Measurements from ENCODE around the gene PSMG3. TPM values are rescaled to one million over a fixed set of nuclear protein-coding genes. Genes with fewer than 3 reads are reported as not detected.

Gene PSMG3
- total RNA-seq, 1 donor from 2014 or later = 19.7 TPM

DNA sequence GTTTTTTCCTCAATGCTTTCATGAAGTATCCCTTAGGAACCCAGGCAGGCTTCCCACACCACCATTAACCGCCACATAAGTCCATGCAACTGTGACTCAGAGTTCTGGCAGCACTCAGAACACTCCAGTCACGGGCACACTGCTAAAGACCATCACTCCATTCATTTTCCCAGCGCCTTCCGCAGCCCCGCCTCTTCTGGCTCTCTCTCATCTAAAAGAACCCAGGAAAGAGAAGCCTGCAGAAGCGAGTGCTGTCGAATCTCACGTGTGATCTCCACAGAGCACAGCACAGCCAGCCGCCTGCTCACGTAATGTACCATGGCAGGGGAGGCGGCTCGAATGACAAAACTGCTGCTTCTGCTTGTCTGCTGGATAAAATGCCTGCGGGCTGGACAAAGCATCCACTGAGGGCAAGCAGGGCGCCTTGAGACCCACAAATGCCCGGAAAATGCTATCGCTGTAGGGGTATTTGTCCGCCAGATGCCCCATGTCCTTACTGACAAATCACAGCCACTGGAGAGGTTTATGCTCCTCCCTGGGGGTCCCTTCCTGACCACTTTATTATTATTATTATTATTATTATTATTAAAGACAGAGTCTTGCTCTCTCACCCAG lies 1.8 kb downstream of the PSMG3 start:
- Histone ChIP-seq H3K4me3 (no peak overlapping the region), H3K36me3 (peaks cover 18% of the 10 kb centered on the region), H3K4me1 (peaks cover 39% of the 10 kb centered on the region), H3K27me3 (ENCODE audit: low read depth) (no peaks in the 10 kb centered on the region), H3K27ac (no peak overlapping the region), H3K9me3 (no peaks in the 10 kb centered on the region)
- intact Hi-C loops (cut with DNase I) = no loop called here
- TF ChIP-seq, protein P1, sequence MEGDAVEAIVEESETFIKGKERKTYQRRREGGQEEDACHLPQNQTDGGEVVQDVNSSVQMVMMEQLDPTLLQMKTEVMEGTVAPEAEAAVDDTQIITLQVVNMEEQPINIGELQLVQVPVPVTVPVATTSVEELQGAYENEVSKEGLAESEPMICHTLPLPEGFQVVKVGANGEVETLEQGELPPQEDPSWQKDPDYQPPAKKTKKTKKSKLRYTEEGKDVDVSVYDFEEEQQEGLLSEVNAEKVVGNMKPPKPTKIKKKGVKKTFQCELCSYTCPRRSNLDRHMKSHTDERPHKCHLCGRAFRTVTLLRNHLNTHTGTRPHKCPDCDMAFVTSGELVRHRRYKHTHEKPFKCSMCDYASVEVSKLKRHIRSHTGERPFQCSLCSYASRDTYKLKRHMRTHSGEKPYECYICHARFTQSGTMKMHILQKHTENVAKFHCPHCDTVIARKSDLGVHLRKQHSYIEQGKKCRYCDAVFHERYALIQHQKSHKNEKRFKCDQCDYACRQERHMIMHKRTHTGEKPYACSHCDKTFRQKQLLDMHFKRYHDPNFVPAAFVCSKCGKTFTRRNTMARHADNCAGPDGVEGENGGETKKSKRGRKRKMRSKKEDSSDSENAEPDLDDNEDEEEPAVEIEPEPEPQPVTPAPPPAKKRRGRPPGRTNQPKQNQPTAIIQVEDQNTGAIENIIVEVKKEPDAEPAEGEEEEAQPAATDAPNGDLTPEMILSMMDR (IDR thresholded peaks at IDR 0.05) = no peak
- DNase-seq (no peak), ATAC-seq (no peak)

DNA sequence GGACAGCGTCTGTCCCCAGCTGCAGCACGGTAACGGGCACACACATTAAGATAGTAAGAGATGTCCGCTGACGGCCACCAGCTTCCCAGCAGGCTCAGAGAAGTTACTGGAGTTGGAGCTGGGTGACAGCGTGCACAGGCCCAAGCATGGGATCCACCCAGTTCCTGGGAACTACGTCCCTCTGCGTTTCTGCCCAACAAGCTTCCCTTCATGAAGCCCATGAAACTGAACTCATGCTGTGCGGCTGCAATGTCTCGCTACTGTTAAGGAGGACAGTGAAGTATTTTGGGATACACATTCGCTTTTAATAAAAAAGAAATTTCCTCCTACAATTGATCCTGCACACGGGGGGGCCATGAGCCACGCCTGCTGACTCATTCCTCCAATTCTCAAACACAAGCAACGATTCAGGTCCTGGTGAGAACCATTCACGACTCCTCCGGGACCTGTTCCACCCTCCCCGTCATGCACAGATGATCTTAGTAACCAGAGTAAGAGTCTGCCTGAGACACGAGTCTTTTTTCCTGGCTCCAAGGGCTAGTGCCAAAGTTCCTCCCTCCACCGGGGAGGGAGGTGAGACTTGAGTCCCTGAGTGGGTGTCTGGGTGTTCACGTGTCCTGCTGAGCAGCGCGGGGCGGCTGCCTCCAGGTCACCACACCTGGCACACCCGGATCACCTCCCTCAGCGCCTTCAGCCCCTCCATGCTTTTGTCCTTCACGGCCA lies 2.6 kb downstream of the PSMG3 start:
- H3K4me1 ChIP-seq = peaks cover 35% of the 10 kb centered on the region

DNA sequence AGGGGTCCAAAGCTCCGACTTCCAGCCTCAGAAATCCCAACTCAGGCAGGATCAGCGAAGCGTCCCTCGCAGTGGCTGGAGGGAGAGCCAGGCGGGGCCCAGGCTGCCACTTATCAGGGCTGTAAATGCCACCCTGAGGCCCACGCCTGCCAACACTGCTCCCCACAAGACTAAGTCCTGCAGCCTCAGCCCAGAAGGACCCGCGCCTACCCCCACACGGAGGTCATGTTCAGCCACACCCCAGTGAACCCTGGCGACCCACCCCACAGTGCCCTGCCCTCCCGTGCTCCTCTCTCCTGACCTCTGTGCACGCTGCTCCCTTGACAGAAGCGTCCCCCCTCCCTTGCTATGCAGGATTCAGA lies 3.2 kb downstream of the PSMG3 start:
- TF ChIP-seq, protein P1 (IDR thresholded peaks at IDR 0.05) = no peak
- intact Hi-C loops (cut with DNase I) = no loop called here
- H3K27ac ChIP-seq = no peak overlapping the region
- H3K36me3 ChIP-seq = peaks cover 18% of the 10 kb centered on the region
- DNase-seq (no peak), ATAC-seq (no peak)
- no peak overlapping the region for H3K4me3 ChIP-seq
- H3K27me3 ChIP-seq (ENCODE audit: low read depth) = no peaks in the 10 kb centered on the region
- H3K9me3 ChIP-seq = no peaks in the 10 kb centered on the region
- H3K4me1 ChIP-seq = peaks cover 30% of the 10 kb centered on the region

More for the DNA sequence above, 2.6 kb downstream of the PSMG3 start:
- H3K4me3 ChIP-seq = no peak overlapping the region
- TF ChIP-seq, protein P1 (IDR thresholded peaks at IDR 0.05) = no peak
- no peak for DNase-seq
- no peak for ATAC-seq
- H3K9me3 ChIP-seq = no peaks in the 10 kb centered on the region
- intact Hi-C loops (cut with DNase I) = no loop called here
- H3K27ac ChIP-seq = no peak overlapping the region
- H3K27me3 ChIP-seq (ENCODE audit: low read depth) = no peaks in the 10 kb centered on the region
- H3K36me3 ChIP-seq = peaks cover 18% of the 10 kb centered on the region

DNA sequence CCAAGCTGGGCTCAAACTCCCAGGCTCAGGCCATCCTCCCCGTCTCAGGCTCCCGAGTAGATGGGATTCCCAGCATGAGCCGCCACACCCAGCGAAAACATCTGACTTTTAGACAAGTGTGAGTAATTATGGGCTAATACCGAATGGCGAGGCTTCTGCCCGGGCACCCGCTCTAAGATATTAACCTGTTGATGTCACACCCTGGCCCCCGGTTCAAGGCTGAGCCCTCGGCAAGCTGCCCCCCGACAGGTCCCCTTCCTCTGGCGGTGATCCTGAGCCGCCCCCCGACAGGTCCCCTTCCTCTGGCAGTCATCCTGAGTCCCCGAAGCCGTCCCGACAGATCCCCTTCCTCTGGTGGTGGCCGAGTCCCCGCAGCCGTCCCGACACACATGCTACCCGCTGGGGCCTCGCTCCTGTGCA lies 5.2 kb downstream of the PSMG3 start:
- no peaks in the 10 kb centered on the region for H3K27me3 ChIP-seq (ENCODE audit: low read depth)
- no peak overlapping the region for H3K27ac ChIP-seq
- peaks cover 18% of the 10 kb centered on the region for H3K36me3 ChIP-seq
- no peak for ATAC-seq
- no peaks in the 10 kb centered on the region for H3K9me3 ChIP-seq
- TF ChIP-seq, protein P1 (IDR thresholded peaks at IDR 0.05) = no peak
- peaks cover 17% of the 10 kb centered on the region for H3K4me1 ChIP-seq
- no peak overlapping the region for H3K4me3 ChIP-seq
- intact Hi-C loops (cut with DNase I) = no loop called here
- no peak for DNase-seq

DNA sequence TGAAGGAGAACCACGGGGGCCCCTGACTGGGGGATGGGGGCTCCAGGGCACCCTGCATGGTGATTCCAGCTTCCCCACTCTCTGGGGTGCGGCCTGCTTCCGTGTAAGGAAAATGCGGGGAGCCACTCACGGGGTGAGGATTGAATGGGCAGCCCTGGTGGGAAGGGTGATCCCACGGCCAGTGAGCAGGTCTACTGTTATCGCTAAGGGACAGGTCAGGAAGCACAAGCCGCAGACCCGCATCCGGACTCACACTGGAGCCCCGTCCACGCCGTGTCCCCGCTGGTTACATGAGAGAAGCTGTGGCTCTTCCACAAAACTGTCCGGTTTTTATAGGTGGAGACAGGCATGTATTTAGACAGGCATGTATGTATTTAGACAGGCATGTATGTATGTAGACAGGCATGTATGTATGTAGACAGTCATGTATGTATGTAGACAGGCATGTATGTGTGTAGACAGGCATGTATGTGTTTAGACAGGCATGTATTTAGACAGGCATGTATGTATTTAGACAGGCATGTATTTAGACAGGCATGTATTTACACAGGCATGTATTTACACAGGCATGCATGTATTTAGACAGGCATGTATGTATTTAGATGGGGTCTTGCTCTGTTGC lies 5.7 kb downstream of the PSMG3 start:
- Histone ChIP-seq H3K36me3 (peaks cover 18% of the 10 kb centered on the region), H3K27ac (no peak overlapping the region), H3K27me3 (ENCODE audit: low read depth) (no peaks in the 10 kb centered on the region), H3K4me1 (peaks cover 13% of the 10 kb centered on the region), H3K9me3 (no peaks in the 10 kb centered on the region), H3K4me3 (no peak overlapping the region)
- no peak for DNase-seq
- TF ChIP-seq, protein P1 (IDR thresholded peaks at IDR 0.05) = no peak
- no peak for ATAC-seq
- intact Hi-C loops (cut with DNase I) = no loop called here

All from lower lobe of right lung (tissue), 2 donors.